Measurements from ENCODE around the gene NACC1.
"Not testable (repeated sequence)": the region's sequence is repeated elsewhere in the genome, so short reads cannot be mapped to it uniquely, and the experiment has no call there.

The NACC1 gene

DNA sequence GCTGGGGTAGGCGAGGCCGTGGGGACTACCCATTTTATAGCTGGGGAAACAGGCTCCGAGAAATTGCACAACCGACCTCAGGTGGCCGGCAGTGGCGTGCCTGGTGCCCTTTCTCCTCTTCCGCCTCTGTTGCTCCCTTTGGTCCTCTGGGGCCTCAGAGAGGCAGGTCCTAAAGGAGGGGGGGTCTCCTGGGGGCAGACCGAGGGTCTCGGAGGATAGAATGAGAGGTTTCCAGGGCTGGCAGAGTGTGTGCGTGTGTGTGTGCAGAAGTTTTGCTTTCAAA is 20.8 kb downstream of the NACC1 start:
- TF ChIP-seq, protein P1, sequence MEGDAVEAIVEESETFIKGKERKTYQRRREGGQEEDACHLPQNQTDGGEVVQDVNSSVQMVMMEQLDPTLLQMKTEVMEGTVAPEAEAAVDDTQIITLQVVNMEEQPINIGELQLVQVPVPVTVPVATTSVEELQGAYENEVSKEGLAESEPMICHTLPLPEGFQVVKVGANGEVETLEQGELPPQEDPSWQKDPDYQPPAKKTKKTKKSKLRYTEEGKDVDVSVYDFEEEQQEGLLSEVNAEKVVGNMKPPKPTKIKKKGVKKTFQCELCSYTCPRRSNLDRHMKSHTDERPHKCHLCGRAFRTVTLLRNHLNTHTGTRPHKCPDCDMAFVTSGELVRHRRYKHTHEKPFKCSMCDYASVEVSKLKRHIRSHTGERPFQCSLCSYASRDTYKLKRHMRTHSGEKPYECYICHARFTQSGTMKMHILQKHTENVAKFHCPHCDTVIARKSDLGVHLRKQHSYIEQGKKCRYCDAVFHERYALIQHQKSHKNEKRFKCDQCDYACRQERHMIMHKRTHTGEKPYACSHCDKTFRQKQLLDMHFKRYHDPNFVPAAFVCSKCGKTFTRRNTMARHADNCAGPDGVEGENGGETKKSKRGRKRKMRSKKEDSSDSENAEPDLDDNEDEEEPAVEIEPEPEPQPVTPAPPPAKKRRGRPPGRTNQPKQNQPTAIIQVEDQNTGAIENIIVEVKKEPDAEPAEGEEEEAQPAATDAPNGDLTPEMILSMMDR (conservative IDR thresholded peaks at IDR 0.05; ENCODE audit: low read depth, low read length) = no peak
- no peak for DNase-seq (ENCODE audit: low read depth)
- no peak overlapping the region for H3K4me3 ChIP-seq (ENCODE audit: low read depth, low read length)

DNA sequence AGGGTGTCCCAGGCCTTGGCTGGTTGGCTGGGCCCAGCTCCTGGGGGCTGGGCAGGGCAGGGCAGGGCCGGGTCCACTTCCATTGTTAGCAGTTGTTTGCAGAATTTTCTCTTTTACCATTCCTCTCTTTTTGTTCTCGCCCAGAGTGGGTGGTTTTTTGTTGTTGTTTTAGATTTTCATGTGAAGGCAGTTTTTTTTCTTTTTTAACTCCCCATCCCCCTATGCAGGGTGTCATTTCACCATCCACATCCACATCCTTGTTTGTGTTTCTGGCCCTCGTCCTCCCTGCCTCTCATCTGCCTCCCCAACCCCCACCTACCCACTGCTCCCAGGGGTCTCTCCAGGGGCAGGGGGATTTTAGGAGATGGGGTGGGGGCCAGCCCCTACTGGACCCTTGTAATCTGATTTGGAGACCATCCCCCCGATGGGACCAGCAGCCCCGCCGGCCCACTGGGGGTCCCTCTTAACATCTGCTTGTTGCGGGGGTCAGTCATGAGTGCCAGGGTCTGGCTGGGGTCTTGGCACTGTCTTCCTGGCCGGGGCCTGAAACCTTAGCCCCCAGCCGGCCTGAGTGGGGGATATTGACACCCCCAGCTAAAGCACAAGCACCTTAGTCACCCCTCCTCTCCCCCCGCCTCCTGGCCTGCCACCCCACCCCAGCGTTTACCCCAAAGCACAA is 21.7 kb downstream of the NACC1 start:
- DNase-seq (ENCODE audit: low read depth) = no peak
- H3K4me3 ChIP-seq (ENCODE audit: low read depth, low read length) = no peak overlapping the region
- TF ChIP-seq, protein P1 (conservative IDR thresholded peaks at IDR 0.05; ENCODE audit: low read depth, low read length) = no peak

DNA sequence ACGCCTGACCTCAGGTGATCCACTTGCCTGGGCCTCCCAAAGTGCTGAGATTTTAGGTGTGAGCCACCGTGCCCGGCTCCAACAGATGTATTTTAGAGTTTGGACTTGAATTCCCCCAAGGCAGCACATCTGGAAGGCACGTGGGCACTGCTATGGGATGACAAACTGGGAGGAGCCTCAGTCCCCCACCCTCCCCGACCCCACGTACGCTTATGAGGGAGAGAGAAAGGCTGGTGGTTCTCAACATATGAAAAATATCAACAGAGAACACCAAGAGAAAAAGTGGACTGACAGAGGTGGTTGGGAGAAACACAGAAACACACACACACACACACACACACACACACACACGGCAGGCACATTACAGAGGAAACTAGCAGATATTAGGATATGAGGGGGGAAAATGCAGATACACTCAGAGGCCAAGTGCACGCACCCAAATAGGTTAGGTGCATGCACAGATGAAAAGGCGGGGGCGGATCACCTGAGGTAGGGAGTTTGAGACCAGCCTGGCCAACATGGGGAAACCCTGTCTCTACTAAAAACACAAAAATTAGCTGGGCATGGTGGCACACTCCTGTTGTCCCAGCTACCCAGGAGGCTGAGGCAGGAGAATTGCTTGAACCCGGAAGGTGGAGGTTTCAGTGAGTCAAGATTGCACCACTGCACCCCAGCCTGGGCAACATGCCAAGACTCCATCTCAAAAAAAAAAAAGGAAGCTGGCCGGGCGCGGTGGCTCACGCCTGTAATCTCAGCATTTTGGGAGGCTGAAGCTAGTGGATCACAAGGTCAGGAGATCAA is 28.9 kb downstream of the NACC1 start:
- peak; percentile 38 for DNase-seq (ENCODE audit: low read depth)
- TF ChIP-seq, protein P1 (conservative IDR thresholded peaks at IDR 0.05; ENCODE audit: low read depth, low read length) = no peak
- H3K4me3 ChIP-seq (ENCODE audit: low read depth, low read length) = no peak overlapping the region

DNA sequence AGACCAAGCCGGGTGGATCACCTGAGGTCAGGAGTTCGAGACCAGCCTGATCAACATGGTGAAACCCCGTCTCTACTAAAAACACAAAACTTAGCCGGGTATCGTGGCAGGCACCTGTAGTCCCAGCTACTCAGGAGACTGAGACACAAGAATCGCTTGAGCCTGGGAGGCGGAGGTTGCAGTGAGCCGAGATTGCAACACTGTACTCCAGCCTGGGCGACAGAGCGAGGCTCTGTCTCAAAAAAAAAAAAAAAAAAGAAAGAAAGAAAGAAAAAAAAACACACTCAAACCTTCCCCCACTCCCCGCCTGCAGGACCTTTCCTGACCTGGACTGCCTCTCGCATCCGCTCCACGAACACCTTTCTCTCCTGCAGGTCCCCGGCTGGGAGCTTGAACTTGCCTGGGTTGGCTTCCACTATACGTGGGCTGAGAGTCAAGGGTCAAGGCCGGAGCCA is 31.1 kb downstream of the NACC1 start:
- H3K4me3 ChIP-seq (ENCODE audit: low read depth, low read length) = peak overlapping the region; percentile 92

GRCh38 chr19:13149628-13150186 is 31.6 kb downstream of the NACC1 start:
- TF ChIP-seq, protein P1 (conservative IDR thresholded peaks at IDR 0.05; ENCODE audit: low read depth, low read length) = no peak
- peak; percentile 51 for DNase-seq (ENCODE audit: low read depth)
- H3K4me3 ChIP-seq (ENCODE audit: low read depth, low read length) = peak overlapping the region; percentile 92

More for the DNA sequence above, 31.1 kb downstream of the NACC1 start:
- DNase-seq (ENCODE audit: low read depth) = not testable (repeated sequence)

DNA sequence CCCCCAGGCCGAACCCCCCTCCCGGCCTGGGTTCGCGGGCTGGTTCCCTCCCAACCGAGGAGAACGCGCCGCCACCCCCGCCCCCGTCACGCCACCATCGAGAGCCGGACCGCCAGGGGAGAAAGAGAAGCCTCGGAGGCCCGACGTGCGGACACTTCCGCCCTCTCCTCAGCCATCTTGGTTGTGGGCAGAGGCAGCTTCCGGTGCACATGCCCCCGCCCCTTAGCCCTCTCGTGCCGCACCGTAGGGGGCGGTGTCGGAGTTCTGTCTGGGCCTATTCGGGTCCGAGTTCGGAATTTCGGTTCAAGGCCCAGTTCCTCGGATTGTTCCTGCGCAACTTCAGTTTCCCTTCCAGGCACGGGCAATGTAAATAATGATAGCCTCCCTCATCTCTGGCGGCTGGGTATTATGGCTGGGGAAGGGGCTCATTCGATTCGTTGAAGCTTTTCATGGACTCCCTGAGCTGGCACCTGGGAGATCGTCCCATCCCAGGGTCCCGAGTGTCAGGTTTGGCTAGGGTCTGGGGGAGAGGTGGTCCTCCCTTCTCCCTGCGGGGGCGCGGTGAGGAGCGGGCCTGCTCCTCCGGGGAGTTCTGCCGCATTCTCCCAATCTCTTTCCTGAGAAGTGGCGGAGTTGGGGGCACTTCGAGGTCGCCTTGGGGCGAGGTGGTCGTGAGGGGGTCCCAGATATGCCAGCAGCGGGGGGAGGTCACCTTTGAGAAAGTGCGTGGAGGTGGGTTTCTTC is 32.3 kb downstream of the NACC1 start, which contains the start of the genes IER2 and STX10:
Gene IER2 (plus strand): TSS at position 225 of the 744 bp plus-strand sequence. CDS start 2,776 bp downstream, outside the sequence.
Gene STX10 (minus strand): TSS at position 189 of the 744 bp plus-strand sequence. CDS start 202 bp downstream, outside the sequence.
- H3K4me3 ChIP-seq (ENCODE audit: low read depth, low read length) = peak within 1 kb of the TSS; percentile 92
- DNase-seq (ENCODE audit: low read depth) = peak; percentile 98
- TF ChIP-seq, protein P1 (conservative IDR thresholded peaks at IDR 0.05; ENCODE audit: low read depth, low read length) = peak; percentile 55
